ENCODE data around the gene CXCR3. TPM values are rescaled to one million over a fixed set of nuclear protein-coding genes. Genes with fewer than 3 reads are reported as not detected.
"Not testable (repeated sequence)": the region's sequence is repeated elsewhere in the genome, so short reads cannot be mapped to it uniquely, and the experiment has no call there.

The CXCR3 gene
- total and polyA plus RNA-seq, 4 donors, result 0.49 to 0.69 (median 0.50) TPM; not detected in 1

- intact Hi-C loops (cut with DNase I), result no loop called here
- H3K27ac ChIP-seq (ENCODE audit: low read depth in 1 of 2, low read length in 2 of 2), result no peak overlapping the region
- no peaks in the 10 kb centered on the region for H3K9me3 ChIP-seq (ENCODE audit: control insufficient read depth, low read length)
- H3K27me3 ChIP-seq (ENCODE audit: control insufficient read depth in 1 of 2, insufficient read depth in 2 of 2, low read length in 1 of 2), result no peaks in the 10 kb centered on the region
- H3K4me3 ChIP-seq (ENCODE audit: low read length in 2 of 2), result no peak overlapping the region
- no peak for ATAC-seq (ENCODE audit: low FRiP score)
- 87 to 92% methylated on average over 8 of the region's 8 CpGs for WGBS, 2 donors
- no peaks in the 10 kb centered on the region for H3K4me1 ChIP-seq (ENCODE audit: control insufficient read depth in 1 of 2, insufficient read depth in 2 of 2, low read length in 2 of 2)
- peak in 1 of 2 donors; percentile 5 for DNase-seq
- H3K36me3 ChIP-seq (ENCODE audit: control insufficient read depth in 1 of 2, insufficient read depth in 2 of 2, low read length in 1 of 2), result no peaks in the 10 kb centered on the region
These were observed 882 bp upstream of the CXCR3 start for GRCh38 chrX:71619193-71619592.

GRCh38 chrX:71618787-71619186 lies 476 bp upstream of the CXCR3 start:
- WGBS, 2 donors, result 93% methylated on average over 3 of the region's 3 CpGs

GRCh38 chrX:71617742-71618141 lies 569 bp downstream of the CXCR3 start:
- DNase-seq (no peak), ATAC-seq (ENCODE audit: low FRiP score) (no peak)
- Histone ChIP-seq H3K4me1 (ENCODE audit: control insufficient read depth in 1 of 2, insufficient read depth in 2 of 2, low read length in 2 of 2) (no peaks in the 10 kb centered on the region), H3K27me3 (ENCODE audit: control insufficient read depth in 1 of 2, insufficient read depth in 2 of 2, low read length in 1 of 2) (no peaks in the 10 kb centered on the region), H3K27ac (ENCODE audit: low read depth in 1 of 2, low read length in 2 of 2) (no peak overlapping the region), H3K4me3 (ENCODE audit: low read length in 2 of 2) (no peak overlapping the region), H3K9me3 (ENCODE audit: control insufficient read depth, low read length) (no peaks in the 10 kb centered on the region), H3K36me3 (ENCODE audit: control insufficient read depth in 1 of 2, insufficient read depth in 2 of 2, low read length in 1 of 2) (no peaks in the 10 kb centered on the region)
- 82% methylated on average over 8 of the region's 8 CpGs for WGBS, 2 donors
- intact Hi-C loops (cut with DNase I), result no loop called here

More at GRCh38 chrX:71618787-71619186, 476 bp upstream of the CXCR3 start:
- Histone ChIP-seq H3K36me3 (ENCODE audit: control insufficient read depth in 1 of 2, insufficient read depth in 2 of 2, low read length in 1 of 2) (no peaks in the 10 kb centered on the region), H3K9me3 (ENCODE audit: control insufficient read depth, low read length) (no peaks in the 10 kb centered on the region), H3K27me3 (ENCODE audit: control insufficient read depth in 1 of 2, insufficient read depth in 2 of 2, low read length in 1 of 2) (no peaks in the 10 kb centered on the region), H3K4me3 (ENCODE audit: low read length in 2 of 2) (no peak overlapping the region), H3K27ac (ENCODE audit: low read depth in 1 of 2, low read length in 2 of 2) (no peak overlapping the region), H3K4me1 (ENCODE audit: control insufficient read depth in 1 of 2, insufficient read depth in 2 of 2, low read length in 2 of 2) (no peaks in the 10 kb centered on the region)
- intact Hi-C loops (cut with DNase I), result no loop called here
- ATAC-seq (ENCODE audit: low FRiP score) (no peak), DNase-seq (no peak)

- intact Hi-C loops (cut with DNase I), result no loop called here
- 91 to 92% methylated on average over 40 to 43 of the region's 43 CpGs for WGBS, 2 donors
- H3K36me3 ChIP-seq (ENCODE audit: control insufficient read depth in 1 of 2, insufficient read depth in 2 of 2, low read length in 1 of 2), result no peaks in the 10 kb centered on the region
- H3K9me3 ChIP-seq (ENCODE audit: control insufficient read depth, low read length), result no peaks in the 10 kb centered on the region
- DNase-seq (no peak), ATAC-seq (ENCODE audit: low FRiP score) (no peak)
- H3K27me3 ChIP-seq (ENCODE audit: control insufficient read depth in 1 of 2, insufficient read depth in 2 of 2, low read length in 1 of 2), result no peaks in the 10 kb centered on the region
- no peak overlapping the region for H3K27ac ChIP-seq (ENCODE audit: low read depth in 1 of 2, low read length in 2 of 2)
- no peaks in the 10 kb centered on the region for H3K4me1 ChIP-seq (ENCODE audit: control insufficient read depth in 1 of 2, insufficient read depth in 2 of 2, low read length in 2 of 2)
- no peak overlapping the region for H3K4me3 ChIP-seq (ENCODE audit: low read length in 2 of 2)
These were observed 1.4 kb downstream of the CXCR3 start for GRCh38 chrX:71616672-71617529.

- 84 to 90% methylated on average over 10 of the region's 10 CpGs for WGBS, 2 donors
- intact Hi-C loops (cut with DNase I), result no loop called here
- no peak for ATAC-seq (ENCODE audit: low FRiP score)
- no peak overlapping the region for H3K27ac ChIP-seq (ENCODE audit: low read depth in 1 of 2, low read length in 2 of 2)
- H3K36me3 ChIP-seq (ENCODE audit: control insufficient read depth in 1 of 2, insufficient read depth in 2 of 2, low read length in 1 of 2), result peaks cover 0 to 1% of the 10 kb centered on the region in 2 donors
- H3K4me1 ChIP-seq (ENCODE audit: control insufficient read depth in 1 of 2, insufficient read depth in 2 of 2, low read length in 2 of 2), result no peaks in the 10 kb centered on the region
- H3K4me3 ChIP-seq (ENCODE audit: low read length in 2 of 2), result no peak overlapping the region
- no peaks in the 10 kb centered on the region for H3K27me3 ChIP-seq (ENCODE audit: control insufficient read depth in 1 of 2, insufficient read depth in 2 of 2, low read length in 1 of 2)
- DNase-seq, result no peak
- H3K9me3 ChIP-seq (ENCODE audit: control insufficient read depth, low read length), result no peaks in the 10 kb centered on the region
These were observed 2.4 kb downstream of the CXCR3 start for GRCh38 chrX:71615954-71616353.

- 82 to 94% methylated on average over 4 of the region's 4 CpGs for WGBS, 2 donors
These were observed 3.3 kb downstream of the CXCR3 start for GRCh38 chrX:71615056-71615455.

GRCh38 chrX:71612256-71612655 lies 6.1 kb downstream of the CXCR3 start:
- intact Hi-C loops (cut with DNase I), result no loop called here
- Histone ChIP-seq H3K9me3 (ENCODE audit: control insufficient read depth, low read length) (no peaks in the 10 kb centered on the region), H3K4me3 (ENCODE audit: low read length in 2 of 2) (no peak overlapping the region), H3K4me1 (ENCODE audit: control insufficient read depth in 1 of 2, insufficient read depth in 2 of 2, low read length in 2 of 2) (no peaks in the 10 kb centered on the region), H3K27me3 (ENCODE audit: control insufficient read depth in 1 of 2, insufficient read depth in 2 of 2, low read length in 1 of 2) (no peaks in the 10 kb centered on the region), H3K27ac (ENCODE audit: low read depth in 1 of 2, low read length in 2 of 2) (no peak overlapping the region), H3K36me3 (ENCODE audit: control insufficient read depth in 1 of 2, insufficient read depth in 2 of 2, low read length in 1 of 2) (peaks cover 4 to 7% of the 10 kb centered on the region in 2 donors)
- DNase-seq (no peak), ATAC-seq (ENCODE audit: low FRiP score) (no peak)
- 79 to 89% methylated on average over 8 of the region's 8 CpGs for WGBS, 2 donors

More at GRCh38 chrX:71615056-71615455, 3.3 kb downstream of the CXCR3 start:
- H3K36me3 ChIP-seq (ENCODE audit: control insufficient read depth in 1 of 2, insufficient read depth in 2 of 2, low read length in 1 of 2), result peaks cover 0 to 4% of the 10 kb centered on the region in 2 donors
- no peak for DNase-seq
- no peaks in the 10 kb centered on the region for H3K4me1 ChIP-seq (ENCODE audit: control insufficient read depth in 1 of 2, insufficient read depth in 2 of 2, low read length in 2 of 2)
- intact Hi-C loops (cut with DNase I), result no loop called here
- H3K9me3 ChIP-seq (ENCODE audit: control insufficient read depth, low read length), result no peaks in the 10 kb centered on the region
- H3K27ac ChIP-seq (ENCODE audit: low read depth in 1 of 2, low read length in 2 of 2), result no peak overlapping the region
- H3K4me3 ChIP-seq (ENCODE audit: low read length in 2 of 2), result no peak overlapping the region
- no peak for ATAC-seq (ENCODE audit: low FRiP score)
- no peaks in the 10 kb centered on the region for H3K27me3 ChIP-seq (ENCODE audit: control insufficient read depth in 1 of 2, insufficient read depth in 2 of 2, low read length in 1 of 2)

- H3K27ac ChIP-seq (ENCODE audit: low read depth in 1 of 2, low read length in 2 of 2); H3K36me3 ChIP-seq (ENCODE audit: control insufficient read depth in 1 of 2, insufficient read depth in 2 of 2, low read length in 1 of 2); DNase-seq; H3K4me1 ChIP-seq (ENCODE audit: control insufficient read depth in 1 of 2, insufficient read depth in 2 of 2, low read length in 2 of 2); intact Hi-C loops (cut with DNase I); H3K27me3 ChIP-seq (ENCODE audit: control insufficient read depth in 1 of 2, insufficient read depth in 2 of 2, low read length in 1 of 2); ATAC-seq (ENCODE audit: low FRiP score); H3K4me3 ChIP-seq (ENCODE audit: low read length in 2 of 2); H3K9me3 ChIP-seq (ENCODE audit: control insufficient read depth, low read length): not testable (repeated sequence)
- 85 to 95% methylated on average over 9 of the region's 9 CpGs for WGBS, 2 donors
These were observed 6.6 kb downstream of the CXCR3 start for GRCh38 chrX:71611736-71612135.

GRCh38 chrX:71609095-71609750 lies 9.1 kb downstream of the CXCR3 start:
- H3K27ac ChIP-seq (ENCODE audit: low read depth in 1 of 2, low read length in 2 of 2), result no peak overlapping the region
- no peaks in the 10 kb centered on the region for H3K9me3 ChIP-seq (ENCODE audit: control insufficient read depth, low read length)
- no peak for DNase-seq
- H3K4me3 ChIP-seq (ENCODE audit: low read length in 2 of 2), result no peak overlapping the region
- intact Hi-C loops (cut with DNase I), result no loop called here
- H3K36me3 ChIP-seq (ENCODE audit: control insufficient read depth in 1 of 2, insufficient read depth in 2 of 2, low read length in 1 of 2), result peaks cover 7 to 8% of the 10 kb centered on the region in 2 donors
- 85 to 94% methylated on average over 3 of the region's 3 CpGs for WGBS, 2 donors
- no peak for ATAC-seq (ENCODE audit: low FRiP score)
- H3K4me1 ChIP-seq (ENCODE audit: control insufficient read depth in 1 of 2, insufficient read depth in 2 of 2, low read length in 2 of 2), result no peaks in the 10 kb centered on the region
- no peaks in the 10 kb centered on the region for H3K27me3 ChIP-seq (ENCODE audit: control insufficient read depth in 1 of 2, insufficient read depth in 2 of 2, low read length in 1 of 2)
